ENCODE results near the gene AOAH.

Gene AOAH

GRCh38 chr7:36599645-36600313 lies 124.5 kb downstream of the AOAH start:
- no peak for DNase-seq

GRCh38 chr7:36598054-36598674 lies 126.1 kb downstream of the AOAH start:
- no peak for DNase-seq

GRCh38 chr7:36597090-36597773 lies 127.1 kb downstream of the AOAH start:
- no peak for DNase-seq

GRCh38 chr7:36594445-36594844 lies 129.8 kb downstream of the AOAH start:
- DNase-seq, result no peak

GRCh38 chr7:36591636-36592035 lies 132.7 kb downstream of the AOAH start:
- DNase-seq, result no peak

GRCh38 chr7:36589391-36589790 lies 134.9 kb downstream of the AOAH start:
- no peak for DNase-seq

GRCh38 chr7:36583318-36583717 lies 141.0 kb downstream of the AOAH start:
- DNase-seq, result no peak

- DNase-seq, result no peak
Measured at GRCh38 chr7:36575832-36576231, 148.5 kb downstream of the AOAH start.

GRCh38 chr7:36573066-36573465 lies 151.2 kb downstream of the AOAH start:
- DNase-seq, result no peak

- DNase-seq, result no peak
Measured at GRCh38 chr7:36571190-36571560, 153.1 kb downstream of the AOAH start.

GRCh38 chr7:36570528-36571189 lies 153.6 kb downstream of the AOAH start:
- DNase-seq, result no peak

GRCh38 chr7:36568452-36568849 lies 155.8 kb downstream of the AOAH start:
- no peak for DNase-seq

- no peak for DNase-seq
Measured at GRCh38 chr7:36567699-36568451, 156.4 kb downstream of the AOAH start.

- no peak for DNase-seq
Measured at GRCh38 chr7:36565792-36566356, 158.4 kb downstream of the AOAH start.

- no peak for DNase-seq
Measured at GRCh38 chr7:36564489-36564888, 159.8 kb downstream of the AOAH start.

- no peak for DNase-seq
Measured at GRCh38 chr7:36563706-36564327, 160.5 kb downstream of the AOAH start.

GRCh38 chr7:36562121-36562520 lies 162.2 kb downstream of the AOAH start:
- no peak for DNase-seq

- no peak for DNase-seq
Measured at GRCh38 chr7:36549029-36549428, 175.3 kb downstream of the AOAH start.

GRCh38 chr7:36547416-36547815 lies 176.9 kb downstream of the AOAH start:
- DNase-seq, result no peak

- no peak for DNase-seq
Measured at GRCh38 chr7:36546331-36546730, 178.0 kb downstream of the AOAH start.

GRCh38 chr7:36545291-36545690 lies 179.0 kb downstream of the AOAH start:
- no peak for DNase-seq

- no peak for DNase-seq
Measured at GRCh38 chr7:36538126-36538525, 186.2 kb downstream of the AOAH start.

Measured in GDM1 (cell line).